HG03432 (cell line): Measurements from ENCODE around the gene RFX2.

Experiments used
- ATAC-seq: cut with Tn5 transposase; IDR thresholded peaks from one replicate; pipeline ENCODE4 v1.9.1; 2021; ENCODE audit warnings: mild to moderate bottlenecking, moderate library complexity; ENCODE audit not compliant: unreplicated experiment

The RFX2 gene

GRCh38 chr19:5959260-5960004 lies 150.9 kb downstream of the RFX2 start:
- no peak for ATAC-seq

- ATAC-seq, result no peak
Measured at GRCh38 chr19:5958851-5959122, 151.5 kb downstream of the RFX2 start.

GRCh38 chr19:5958074-5958850 lies 152.0 kb downstream of the RFX2 start:
- ATAC-seq, result no peak

GRCh38 chr19:5957170-5957569 lies 153.1 kb downstream of the RFX2 start:
- no peak for ATAC-seq

- ATAC-seq, result no peak
Measured at GRCh38 chr19:5956728-5957127, 153.6 kb downstream of the RFX2 start.

- ATAC-seq, result no peak
Measured at GRCh38 chr19:5956323-5956722, 154.0 kb downstream of the RFX2 start.

- no peak for ATAC-seq
Measured at GRCh38 chr19:5955636-5955935, 154.7 kb downstream of the RFX2 start.

GRCh38 chr19:5954293-5954692 lies 156.0 kb downstream of the RFX2 start:
- no peak for ATAC-seq

- no peak for ATAC-seq
Measured at GRCh38 chr19:5953680-5954213, 156.6 kb downstream of the RFX2 start.

- ATAC-seq, result no peak
Measured at GRCh38 chr19:5953030-5953589, 157.2 kb downstream of the RFX2 start.

GRCh38 chr19:5952193-5953029 lies 157.9 kb downstream of the RFX2 start:
- ATAC-seq, result no peak

- ATAC-seq, result no peak
Measured at GRCh38 chr19:5951338-5951861, 158.9 kb downstream of the RFX2 start.

- no peak for ATAC-seq
Measured at GRCh38 chr19:5950741-5951140, 159.6 kb downstream of the RFX2 start.

GRCh38 chr19:5949792-5950305 lies 160.5 kb downstream of the RFX2 start:
- no peak for ATAC-seq

- ATAC-seq, result no peak
Measured at GRCh38 chr19:5948752-5949564, 161.3 kb downstream of the RFX2 start.

GRCh38 chr19:5947435-5947834 lies 162.9 kb downstream of the RFX2 start:
- ATAC-seq, result no peak

- ATAC-seq, result no peak
Measured at GRCh38 chr19:5943623-5944022, 166.7 kb downstream of the RFX2 start.
